GM12878 (cell line): Measurements from ENCODE around the gene DENND1A. TPM values are rescaled to one million over a fixed set of nuclear protein-coding genes. Genes with fewer than 3 reads are reported as not detected.

Experiments used
- ASH2L ChIP-seq: fragments of 300-600, 200-600 bp; sonication (generic); IDR thresholded peaks from 2 replicates; pipeline ENCODE4 v1.6.1; 2017; ENCODE audit warnings: low read depth, mild to moderate bottlenecking, borderline replicate concordance
- E4F1 ChIP-seq: fragments of 450-650 bp; IDR thresholded peaks from 2 replicates; pipeline ENCODE4 v1.6.1; 2018; ENCODE audit warnings: borderline replicate concordance, mild to moderate bottlenecking; ENCODE audit not compliant: partially characterized antibody
- EGR1 ChIP-seq, 2 experiments: IDR thresholded peaks; 1 replicate in 1 of 2; 2 replicates in 1 of 2; pipeline ENCODE4 v1.6.1; 2011 to 2012; ENCODE audit warnings: low read depth in 2 of 2, low read length in 2 of 2, borderline replicate concordance in 1 of 2, mild to moderate bottlenecking in 1 of 2, moderate library complexity in 1 of 2
- FOXK2 ChIP-seq: fragments of 450-650 bp; IDR thresholded peaks from 2 replicates; pipeline ENCODE4 v1.6.1; 2017; ENCODE audit warnings: mild to moderate bottlenecking, moderate library complexity
- FOXM1 ChIP-seq: IDR thresholded peaks from 2 replicates; pipeline ENCODE4 v1.6.1; 2012; ENCODE audit warnings: low read depth, mild to moderate bottlenecking, inconsistent platforms, low read length, moderate library complexity
- IRF4 ChIP-seq: IDR thresholded peaks from 2 replicates; pipeline ENCODE4 v1.6.1; 2011; ENCODE audit warnings: low read depth, low read length
- KDM1A ChIP-seq: fragments of 200-600 bp; sonication (generic); IDR thresholded peaks from 2 replicates; pipeline ENCODE4 v1.6.1; 2016; ENCODE audit warnings: borderline replicate concordance
- MLLT1 ChIP-seq: fragments of 450-650 bp; IDR thresholded peaks from 2 replicates; pipeline ENCODE4 v1.6.1; 2016; ENCODE audit warnings: mild to moderate bottlenecking
- NRF1 ChIP-seq: conservative IDR thresholded peaks from 2 replicates; pipeline ENCODE4 v1.6.1; 2011; ENCODE audit warnings: mild to moderate bottlenecking, low read depth, low read length, improper control_type of control experiment
- PKNOX1 ChIP-seq: fragments of 450-650 bp; IDR thresholded peaks from 2 replicates; pipeline ENCODE4 v1.6.1; 2016; ENCODE audit warnings: mild to moderate bottlenecking
- RBBP5 ChIP-seq: fragments of 200-600 bp; sonication (generic); conservative IDR thresholded peaks from 2 replicates; pipeline ENCODE4 v1.6.1; 2016
- REST ChIP-seq: IDR thresholded peaks from 2 replicates; pipeline ENCODE4 v1.6.1; 2012; ENCODE audit warnings: mild to moderate bottlenecking, low read depth, low read length
- RUNX3 ChIP-seq: IDR thresholded peaks from 2 replicates; pipeline ENCODE4 v1.6.1; 2012; ENCODE audit warnings: low read length, inconsistent platforms
- SMARCA5 ChIP-seq: fragments of 450-650 bp; IDR thresholded peaks from 2 replicates; pipeline ENCODE4 v1.6.1; 2017; ENCODE audit warnings: mild to moderate bottlenecking
- STAT1 ChIP-seq: fragments of 450-650 bp; conservative IDR thresholded peaks from 2 replicates; pipeline ENCODE4 v1.6.1; 2014; ENCODE audit warnings: antibody characterized with exemption, mild to moderate bottlenecking
- SUPT20H ChIP-seq: IDR thresholded peaks from 2 replicates; pipeline ENCODE4 v1.6.1; 2011; ENCODE audit warnings: low read depth, mild to moderate bottlenecking, low read length, moderate library complexity, borderline replicate concordance; ENCODE audit not compliant: control insufficient read depth
- WRNIP1 ChIP-seq: IDR thresholded peaks from 2 replicates; pipeline ENCODE4 v1.6.1; 2011; ENCODE audit warnings: low read depth, low read length, improper control_type of control experiment, borderline replicate concordance
- ZBTB40 ChIP-seq: fragments of 450-650 bp; IDR thresholded peaks from 2 replicates; pipeline ENCODE4 v1.6.1; 2016; ENCODE audit warnings: mild to moderate bottlenecking, moderate library complexity, borderline replicate concordance
- polyA plus RNA-seq, 11 experiments: library from polyadenylated mRNA; depleted of rRNA in 4 of 11; unstranded in 6 of 11; stranded (reverse) in 5 of 11; fragments of >200 nt; fragmentation: Nextera tagmentation in 4 of 11; fragmentation: Illumina TruSeq in 1 of 11; extraction: Ambion mirVana in 4 of 11; extraction: Trizol in 1 of 11; gene quantifications; 1 replicate in 1 of 11; 2 replicates in 10 of 11; pipeline versions ENCODE4 v1.2.1 to v1.2.3, GENCODE V29; 2011 to 2016; ENCODE audit warnings: inconsistent platforms in 2 of 11, missing spikeins in 2 of 11, low read depth in 1 of 11
- total RNA-seq, 4 experiments: library from RNA; depleted of rRNA in 3 of 4; stranded (reverse); fragments of >200 nt in 3 of 4; fragmentation: Illumina TruSeq in 1 of 4; extraction: Trizol in 1 of 4; gene quantifications; 2 replicates each; pipeline versions ENCODE4 v1.2.1 to v1.2.3, GENCODE V29; 2013 to 2021

Gene DENND1A
- total and polyA plus RNA-seq, 10 of the 15 experiments (the other 5 are each of a cell fraction or from before 2014, with no cell fraction given) = 14.1 to 48.6 (median 35.2) TPM

- TF ChIP-seq MLLT1 (no peak), IRF4 (no peak), RBBP5 (no peak), FOXM1 (0 out of 2 replicates have a peak, but pooled peaks have one; percentile 37), EGR1 (IDR thresholded peaks at IDR 0.05; ENCODE audit: borderline replicate concordance in 1 of 2, low read depth in 2 of 2, low read length in 2 of 2) (no peak), FOXK2 (no peak), WRNIP1 (no peak), SMARCA5 (no peak), STAT1 (no peak), RUNX3 (peak; percentile 64; the same call in 1 of the 2 replicates), NRF1 (no peak), ASH2L (no peak), PKNOX1 (no peak), REST (no peak), ZBTB40 (no peak), KDM1A (no peak), E4F1 (no peak), SUPT20H (no peak)
Measured at GRCh38 chr9:123743737-123744136, 186.2 kb downstream of the DENND1A start (continued).
